ENCODE data around the gene GJC3. TPM values are rescaled to one million over a fixed set of nuclear protein-coding genes. Genes with fewer than 3 reads are reported as not detected.

GJC3 gene
- total and polyA plus RNA-seq, 9 of the 15 experiments (the other 6 are each of a cell fraction or from before 2014, with no cell fraction given) = 0.10 to 0.45 (median 0.28) TPM; not detected in 1

DNA sequence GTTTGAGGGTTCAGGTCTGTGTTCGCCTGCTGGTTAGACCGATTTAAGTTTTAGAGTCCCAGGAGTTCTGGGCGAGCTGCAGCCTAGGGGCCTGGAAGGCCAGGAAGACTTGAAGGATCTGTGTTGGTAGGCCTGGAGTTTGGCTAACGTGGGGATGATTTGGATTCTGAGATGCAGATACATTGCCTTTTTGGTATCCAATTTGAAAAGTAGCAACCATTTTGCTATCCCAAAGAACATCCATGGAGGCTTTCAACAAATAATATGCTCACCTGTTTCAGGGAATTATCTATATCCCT is 9.7 kb downstream of the GJC3 start:
- peak overlapping the region; percentile 81 for H3K27ac ChIP-seq (ENCODE audit: extremely low read depth, low read depth, low read length)
- intact Hi-C loops (cut with micrococcal nuclease) (loop anchor here (2.0 to 5.0 kb wide), 3 partner anchors 59 to 287 kb away; no protein-coding TSS in a partner anchor), in situ Hi-C loops (cut with MboI) (loop anchor here (5.0 kb wide), 2 partner anchors 73 to 208 kb away; partner anchors contain the start of gene MBLAC1)
- peaks cover 37% of the 10 kb centered on the region for H3K36me3 ChIP-seq (ENCODE audit: control insufficient read depth, insufficient read depth, low read length)
- peaks cover 52% of the 10 kb centered on the region for H3K79me2 ChIP-seq (ENCODE audit: control insufficient read depth, insufficient read depth, low read length)
- ChIA-PET CTCF (ENCODE audit: low intra/inter-chr PET ratio) (no interaction called here), POLR2A (interaction anchor here (0.6 to 2.2 kb wide), 17 partner anchors 10 to 408 kb away, joined by 3 to 7 read pairs (median 5); partner anchors contain the start of genes OR2AE1, ZKSCAN1, ZNF655 and ZSCAN25)
- no peaks in the 10 kb centered on the region for H3K9me3 ChIP-seq (replicated peaks; ENCODE audit: control insufficient read depth, insufficient read depth, low read depth, low read length)
- H3K4me3 ChIP-seq = peak overlapping the region; percentile 86
- peak overlapping the region; percentile 95 for H3K4me2 ChIP-seq (ENCODE audit: insufficient read depth, low read length)
- peak overlapping the region; percentile 96 for H2AFZ ChIP-seq (ENCODE audit: low read depth, low read length)
- H3K9me1 ChIP-seq (ENCODE audit: control insufficient read depth, insufficient read depth, low read length) = no peaks in the 10 kb centered on the region
- FAIRE-seq (no peak), DNase-seq (ENCODE audit: extremely low read depth in 1 of 4, low spot score in 3 of 4) (no peak), ATAC-seq (no peak; the same call in 2 of the 3 replicates)
- H3K27me3 ChIP-seq (ENCODE audit: control insufficient read depth in 2 of 2, insufficient read depth in 2 of 2, low read length in 2 of 2) = no peaks in the 10 kb centered on the region
- peaks cover 13 to 18% of the 10 kb centered on the region in 2 experiments; a peak in 4 of 5 replicates for H3K4me1 ChIP-seq (replicated peaks in 1 of 2; ENCODE audit: control insufficient read depth in 2 of 2, insufficient read depth in 2 of 2, low read length in 2 of 2)
- 2% methylated on average over 4 of the region's 4 CpGs for WGBS (ENCODE audit: insufficient coverage, low coverage, missing lambda C conversion rate)
- H3K9ac ChIP-seq (ENCODE audit: insufficient read depth in 1 of 2, low read depth in 2 of 2, low read length in 2 of 2) = peak overlapping the region; percentile 90 to 97
- BruUV-seq (replicated peaks) = TSS peak; percentile 87
- H4K20me1 ChIP-seq (replicated peaks; ENCODE audit: control insufficient read depth, insufficient read depth, low read length) = peaks cover 9% of the 10 kb centered on the region; the same call in 1 of the 2 replicates
- TF ChIP-seq ZNF165 (CRISPR knock-in tag; IDR thresholded peaks at IDR 0.05; ENCODE audit: borderline replicate concordance) = 0 out of 2 replicates have a peak, but pooled peaks have one; percentile 1
- TF ChIP-seq TAL1 (IDR thresholded peaks at IDR 0.05) = 0 out of 2 replicates have a peak, but pooled peaks have one; percentile 7
- TF ChIP-seq, protein P1, sequence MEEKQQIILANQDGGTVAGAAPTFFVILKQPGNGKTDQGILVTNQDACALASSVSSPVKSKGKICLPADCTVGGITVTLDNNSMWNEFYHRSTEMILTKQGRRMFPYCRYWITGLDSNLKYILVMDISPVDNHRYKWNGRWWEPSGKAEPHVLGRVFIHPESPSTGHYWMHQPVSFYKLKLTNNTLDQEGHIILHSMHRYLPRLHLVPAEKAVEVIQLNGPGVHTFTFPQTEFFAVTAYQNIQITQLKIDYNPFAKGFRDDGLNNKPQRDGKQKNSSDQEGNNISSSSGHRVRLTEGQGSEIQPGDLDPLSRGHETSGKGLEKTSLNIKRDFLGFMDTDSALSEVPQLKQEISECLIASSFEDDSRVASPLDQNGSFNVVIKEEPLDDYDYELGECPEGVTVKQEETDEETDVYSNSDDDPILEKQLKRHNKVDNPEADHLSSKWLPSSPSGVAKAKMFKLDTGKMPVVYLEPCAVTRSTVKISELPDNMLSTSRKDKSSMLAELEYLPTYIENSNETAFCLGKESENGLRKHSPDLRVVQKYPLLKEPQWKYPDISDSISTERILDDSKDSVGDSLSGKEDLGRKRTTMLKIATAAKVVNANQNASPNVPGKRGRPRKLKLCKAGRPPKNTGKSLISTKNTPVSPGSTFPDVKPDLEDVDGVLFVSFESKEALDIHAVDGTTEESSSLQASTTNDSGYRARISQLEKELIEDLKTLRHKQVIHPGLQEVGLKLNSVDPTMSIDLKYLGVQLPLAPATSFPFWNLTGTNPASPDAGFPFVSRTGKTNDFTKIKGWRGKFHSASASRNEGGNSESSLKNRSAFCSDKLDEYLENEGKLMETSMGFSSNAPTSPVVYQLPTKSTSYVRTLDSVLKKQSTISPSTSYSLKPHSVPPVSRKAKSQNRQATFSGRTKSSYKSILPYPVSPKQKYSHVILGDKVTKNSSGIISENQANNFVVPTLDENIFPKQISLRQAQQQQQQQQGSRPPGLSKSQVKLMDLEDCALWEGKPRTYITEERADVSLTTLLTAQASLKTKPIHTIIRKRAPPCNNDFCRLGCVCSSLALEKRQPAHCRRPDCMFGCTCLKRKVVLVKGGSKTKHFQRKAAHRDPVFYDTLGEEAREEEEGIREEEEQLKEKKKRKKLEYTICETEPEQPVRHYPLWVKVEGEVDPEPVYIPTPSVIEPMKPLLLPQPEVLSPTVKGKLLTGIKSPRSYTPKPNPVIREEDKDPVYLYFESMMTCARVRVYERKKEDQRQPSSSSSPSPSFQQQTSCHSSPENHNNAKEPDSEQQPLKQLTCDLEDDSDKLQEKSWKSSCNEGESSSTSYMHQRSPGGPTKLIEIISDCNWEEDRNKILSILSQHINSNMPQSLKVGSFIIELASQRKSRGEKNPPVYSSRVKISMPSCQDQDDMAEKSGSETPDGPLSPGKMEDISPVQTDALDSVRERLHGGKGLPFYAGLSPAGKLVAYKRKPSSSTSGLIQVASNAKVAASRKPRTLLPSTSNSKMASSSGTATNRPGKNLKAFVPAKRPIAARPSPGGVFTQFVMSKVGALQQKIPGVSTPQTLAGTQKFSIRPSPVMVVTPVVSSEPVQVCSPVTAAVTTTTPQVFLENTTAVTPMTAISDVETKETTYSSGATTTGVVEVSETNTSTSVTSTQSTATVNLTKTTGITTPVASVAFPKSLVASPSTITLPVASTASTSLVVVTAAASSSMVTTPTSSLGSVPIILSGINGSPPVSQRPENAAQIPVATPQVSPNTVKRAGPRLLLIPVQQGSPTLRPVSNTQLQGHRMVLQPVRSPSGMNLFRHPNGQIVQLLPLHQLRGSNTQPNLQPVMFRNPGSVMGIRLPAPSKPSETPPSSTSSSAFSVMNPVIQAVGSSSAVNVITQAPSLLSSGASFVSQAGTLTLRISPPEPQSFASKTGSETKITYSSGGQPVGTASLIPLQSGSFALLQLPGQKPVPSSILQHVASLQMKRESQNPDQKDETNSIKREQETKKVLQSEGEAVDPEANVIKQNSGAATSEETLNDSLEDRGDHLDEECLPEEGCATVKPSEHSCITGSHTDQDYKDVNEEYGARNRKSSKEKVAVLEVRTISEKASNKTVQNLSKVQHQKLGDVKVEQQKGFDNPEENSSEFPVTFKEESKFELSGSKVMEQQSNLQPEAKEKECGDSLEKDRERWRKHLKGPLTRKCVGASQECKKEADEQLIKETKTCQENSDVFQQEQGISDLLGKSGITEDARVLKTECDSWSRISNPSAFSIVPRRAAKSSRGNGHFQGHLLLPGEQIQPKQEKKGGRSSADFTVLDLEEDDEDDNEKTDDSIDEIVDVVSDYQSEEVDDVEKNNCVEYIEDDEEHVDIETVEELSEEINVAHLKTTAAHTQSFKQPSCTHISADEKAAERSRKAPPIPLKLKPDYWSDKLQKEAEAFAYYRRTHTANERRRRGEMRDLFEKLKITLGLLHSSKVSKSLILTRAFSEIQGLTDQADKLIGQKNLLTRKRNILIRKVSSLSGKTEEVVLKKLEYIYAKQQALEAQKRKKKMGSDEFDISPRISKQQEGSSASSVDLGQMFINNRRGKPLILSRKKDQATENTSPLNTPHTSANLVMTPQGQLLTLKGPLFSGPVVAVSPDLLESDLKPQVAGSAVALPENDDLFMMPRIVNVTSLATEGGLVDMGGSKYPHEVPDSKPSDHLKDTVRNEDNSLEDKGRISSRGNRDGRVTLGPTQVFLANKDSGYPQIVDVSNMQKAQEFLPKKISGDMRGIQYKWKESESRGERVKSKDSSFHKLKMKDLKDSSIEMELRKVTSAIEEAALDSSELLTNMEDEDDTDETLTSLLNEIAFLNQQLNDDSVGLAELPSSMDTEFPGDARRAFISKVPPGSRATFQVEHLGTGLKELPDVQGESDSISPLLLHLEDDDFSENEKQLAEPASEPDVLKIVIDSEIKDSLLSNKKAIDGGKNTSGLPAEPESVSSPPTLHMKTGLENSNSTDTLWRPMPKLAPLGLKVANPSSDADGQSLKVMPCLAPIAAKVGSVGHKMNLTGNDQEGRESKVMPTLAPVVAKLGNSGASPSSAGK (IDR thresholded peaks at IDR 0.05) = 0 out of 2 replicates have a peak, but pooled peaks have one; percentile 19
- no peak for TF ChIP-seq DIDO1 (tag; IDR thresholded peaks at IDR 0.05; ENCODE audit: low read depth)
- no peak for TF ChIP-seq RBM17 (IDR thresholded peaks at IDR 0.05; ENCODE audit: borderline replicate concordance, low read depth, low read length)
- no peak for TF ChIP-seq CHD1 (IDR thresholded peaks at IDR 0.05; ENCODE audit: low read length)
- TF ChIP-seq ZNF347 (CRISPR knock-in tag; IDR thresholded peaks at IDR 0.05; ENCODE audit: low read depth) = no peak
- TF ChIP-seq, protein P2, sequence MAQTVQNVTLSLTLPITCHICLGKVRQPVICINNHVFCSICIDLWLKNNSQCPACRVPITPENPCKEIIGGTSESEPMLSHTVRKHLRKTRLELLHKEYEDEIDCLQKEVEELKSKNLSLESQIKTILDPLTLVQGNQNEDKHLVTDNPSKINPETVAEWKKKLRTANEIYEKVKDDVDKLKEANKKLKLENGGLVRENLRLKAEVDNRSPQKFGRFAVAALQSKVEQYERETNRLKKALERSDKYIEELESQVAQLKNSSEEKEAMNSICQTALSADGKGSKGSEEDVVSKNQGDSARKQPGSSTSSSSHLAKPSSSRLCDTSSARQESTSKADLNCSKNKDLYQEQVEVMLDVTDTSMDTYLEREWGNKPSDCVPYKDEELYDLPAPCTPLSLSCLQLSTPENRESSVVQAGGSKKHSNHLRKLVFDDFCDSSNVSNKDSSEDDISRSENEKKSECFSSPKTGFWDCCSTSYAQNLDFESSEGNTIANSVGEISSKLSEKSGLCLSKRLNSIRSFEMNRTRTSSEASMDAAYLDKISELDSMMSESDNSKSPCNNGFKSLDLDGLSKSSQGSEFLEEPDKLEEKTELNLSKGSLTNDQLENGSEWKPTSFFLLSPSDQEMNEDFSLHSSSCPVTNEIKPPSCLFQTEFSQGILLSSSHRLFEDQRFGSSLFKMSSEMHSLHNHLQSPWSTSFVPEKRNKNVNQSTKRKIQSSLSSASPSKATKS (CRISPR knock-in tag; IDR thresholded peaks at IDR 0.05) = no peak
- TF ChIP-seq MBD2 (IDR thresholded peaks at IDR 0.05; ENCODE audit: borderline replicate concordance, low read depth) = no peak

Measured in K562 (cell line).